DND-41 (cell line): Measurements from ENCODE around the gene F7.

Experiments used
- EZH2 ChIP-seq: IDR thresholded peaks from 3 replicates; pipeline ENCODE4 v1.6.1; 2012; ENCODE audit warnings: borderline replicate concordance, low read depth, mild to moderate bottlenecking, moderate library complexity, low read length, inconsistent platforms; ENCODE audit not compliant: severe bottlenecking
- TF ChIP-seq, protein P1 (sequence below): IDR thresholded peaks from 2 replicates; pipeline ENCODE4 v1.5.1; 2012; ENCODE audit warnings: borderline replicate concordance, low read length, moderate library complexity, mild to moderate bottlenecking; ENCODE audit not compliant: poor library complexity, severe bottlenecking; ENCODE audit errors: extremely low read depth

DNA sequence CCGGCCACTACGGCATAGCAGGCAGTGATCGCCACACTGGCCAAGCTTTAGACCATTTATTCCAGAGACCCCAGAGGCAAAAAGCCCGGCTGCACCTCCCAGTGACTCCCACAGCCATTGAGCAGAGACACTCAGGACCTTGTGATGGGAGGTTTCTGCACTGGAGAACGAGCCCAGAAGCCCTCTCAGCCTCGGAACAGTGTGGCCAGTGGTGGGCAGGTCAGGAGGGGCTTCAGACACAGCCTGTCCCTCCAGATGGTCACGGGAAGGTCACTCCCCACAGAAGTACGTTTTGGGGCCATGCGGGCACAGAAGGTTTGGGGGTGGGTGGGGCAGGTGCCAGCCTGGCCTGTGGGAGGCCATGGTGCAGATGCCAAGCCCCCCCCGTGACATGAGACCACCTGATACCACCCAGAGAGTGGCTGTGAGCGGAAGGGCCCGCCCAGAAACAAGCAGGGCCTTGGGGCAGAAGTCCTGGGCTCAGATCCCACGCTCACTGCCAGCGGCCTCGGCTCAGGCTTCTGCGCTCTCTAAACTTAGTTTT is 16.4 kb downstream of the F7 start:
- TF ChIP-seq, protein P1, sequence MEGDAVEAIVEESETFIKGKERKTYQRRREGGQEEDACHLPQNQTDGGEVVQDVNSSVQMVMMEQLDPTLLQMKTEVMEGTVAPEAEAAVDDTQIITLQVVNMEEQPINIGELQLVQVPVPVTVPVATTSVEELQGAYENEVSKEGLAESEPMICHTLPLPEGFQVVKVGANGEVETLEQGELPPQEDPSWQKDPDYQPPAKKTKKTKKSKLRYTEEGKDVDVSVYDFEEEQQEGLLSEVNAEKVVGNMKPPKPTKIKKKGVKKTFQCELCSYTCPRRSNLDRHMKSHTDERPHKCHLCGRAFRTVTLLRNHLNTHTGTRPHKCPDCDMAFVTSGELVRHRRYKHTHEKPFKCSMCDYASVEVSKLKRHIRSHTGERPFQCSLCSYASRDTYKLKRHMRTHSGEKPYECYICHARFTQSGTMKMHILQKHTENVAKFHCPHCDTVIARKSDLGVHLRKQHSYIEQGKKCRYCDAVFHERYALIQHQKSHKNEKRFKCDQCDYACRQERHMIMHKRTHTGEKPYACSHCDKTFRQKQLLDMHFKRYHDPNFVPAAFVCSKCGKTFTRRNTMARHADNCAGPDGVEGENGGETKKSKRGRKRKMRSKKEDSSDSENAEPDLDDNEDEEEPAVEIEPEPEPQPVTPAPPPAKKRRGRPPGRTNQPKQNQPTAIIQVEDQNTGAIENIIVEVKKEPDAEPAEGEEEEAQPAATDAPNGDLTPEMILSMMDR = no peak
- no peak for TF ChIP-seq EZH2
